SU-DHL-6 (cell line): Measurements from ENCODE around the gene TTLL11.

ENCODE experiments used
- H2AFZ ChIP-seq: fragments of 200-600 bp; sonication (generic); 2 replicates; pipeline ENCODE4 v1.6.1; 2014; ENCODE audit warnings: low read depth, mild to moderate bottlenecking, moderate library complexity, mixed read lengths, antibody characterized with exemption, low read length; ENCODE audit not compliant: severe bottlenecking
- H3F3A ChIP-seq: fragments of 200-600 bp; shearing (Covaris generic); 2 replicates; pipeline ENCODE4 v1.6.0; 2016; ENCODE audit warnings: antibody characterized with exemption, mild to moderate bottlenecking; ENCODE audit not compliant: insufficient read depth
- H3K27ac ChIP-seq: fragments of 200-600 bp; sonication (generic); 2 replicates; pipeline ENCODE4 v1.5.1; 2016; ENCODE audit warnings: low read depth, mild to moderate bottlenecking, low read length, moderate library complexity, mixed read lengths
- H3K27me3 ChIP-seq: fragments of 200-600 bp; sonication (generic), shearing (Covaris generic); 2 replicates; pipeline ENCODE4 v1.6.0; 2014; ENCODE audit warnings: mild to moderate bottlenecking, low read length
- H3K36me3 ChIP-seq: fragments of 200-600 bp; sonication (generic); 2 replicates; pipeline ENCODE4 v1.6.1; 2014; ENCODE audit warnings: mild to moderate bottlenecking, low read length, mixed read lengths
- H3K4me2 ChIP-seq: fragments of 300-600, 200-600 bp; shearing (Covaris generic), sonication (generic); 2 replicates; pipeline ENCODE4 v1.6.0; 2014; ENCODE audit warnings: low read length, low read depth, mild to moderate bottlenecking; ENCODE audit not compliant: poor library complexity, severe bottlenecking
- H3K4me3 ChIP-seq: fragments of 200-600 bp; sonication (generic); 2 replicates; pipeline ENCODE4 v1.5.1; 2014; ENCODE audit warnings: antibody characterized with exemption, low read length, mild to moderate bottlenecking, mixed read lengths; ENCODE audit not compliant: insufficient read depth, poor library complexity, severe bottlenecking
- H3K79me2 ChIP-seq: fragments of 200-600 bp; sonication (generic); 2 replicates; pipeline ENCODE4 v1.6.1; 2014; ENCODE audit warnings: mild to moderate bottlenecking, low read length, moderate library complexity; ENCODE audit not compliant: insufficient read depth
- H3K9ac ChIP-seq: fragments of 200-600 bp; sonication (generic); 2 replicates; pipeline ENCODE4 v1.7.0; 2014; ENCODE audit warnings: mild to moderate bottlenecking, low read length
- H3K9me2 ChIP-seq: fragments of 200-600 bp; sonication (generic); replicated peaks from 2 replicates; pipeline ENCODE4 v1.6.1; 2014; ENCODE audit warnings: low read length; ENCODE audit not compliant: insufficient read depth
- H3K9me3 ChIP-seq: fragments of 200-600 bp; sonication (generic); 2 replicates; pipeline ENCODE4 v1.6.1; 2014; ENCODE audit warnings: low read length, mixed read lengths; ENCODE audit not compliant: insufficient read depth
- H4K20me1 ChIP-seq: fragments of 200-600 bp; sonication (generic); 2 replicates; pipeline ENCODE4 v1.6.1; 2014; ENCODE audit warnings: low read depth, mild to moderate bottlenecking, antibody characterized with exemption, low read length, moderate library complexity, mixed read lengths
- EZH2phosphoT487 ChIP-seq: fragments of 200-600 bp; sonication (generic), shearing (Covaris generic); conservative IDR thresholded peaks from 2 replicates; pipeline ENCODE4 v1.6.1; 2018; ENCODE audit warnings: mild to moderate bottlenecking, antibody characterized with exemption, low read length, moderate library complexity, mixed read lengths
- TF ChIP-seq, protein P1 (sequence below): fragments of 200-600 bp; sonication (generic); IDR thresholded peaks from one replicate; pipeline ENCODE4 v1.5.1; 2017; ENCODE audit warnings: antibody characterized with exemption, mild to moderate bottlenecking, low read length, moderate library complexity; ENCODE audit not compliant: insufficient read depth, poor library complexity, severe bottlenecking

TTLL11 gene

DNA sequence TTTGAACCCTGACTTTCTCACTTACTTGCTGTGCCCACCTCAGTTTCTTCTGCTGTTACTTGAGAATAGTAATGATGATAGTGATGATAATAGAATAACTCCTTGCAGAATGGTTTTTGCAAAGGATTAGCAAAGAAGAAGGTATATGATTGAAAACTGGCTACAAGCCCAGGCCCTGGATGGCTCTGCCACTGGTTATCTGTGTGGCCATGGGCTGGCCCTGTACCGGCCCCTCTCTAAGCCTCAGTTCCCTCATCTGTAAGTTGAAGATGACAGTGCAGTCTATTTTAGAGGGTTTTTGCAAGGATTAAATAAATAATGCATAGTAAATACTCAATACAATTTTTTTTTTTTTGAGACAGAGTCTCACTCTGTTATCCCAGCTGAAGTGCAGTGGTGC lies 6.2 kb downstream of the TTLL11 start:
- Histone ChIP-seq H3K27ac (no peak overlapping the region), H3K79me2 (no peaks in the 10 kb centered on the region)

DNA sequence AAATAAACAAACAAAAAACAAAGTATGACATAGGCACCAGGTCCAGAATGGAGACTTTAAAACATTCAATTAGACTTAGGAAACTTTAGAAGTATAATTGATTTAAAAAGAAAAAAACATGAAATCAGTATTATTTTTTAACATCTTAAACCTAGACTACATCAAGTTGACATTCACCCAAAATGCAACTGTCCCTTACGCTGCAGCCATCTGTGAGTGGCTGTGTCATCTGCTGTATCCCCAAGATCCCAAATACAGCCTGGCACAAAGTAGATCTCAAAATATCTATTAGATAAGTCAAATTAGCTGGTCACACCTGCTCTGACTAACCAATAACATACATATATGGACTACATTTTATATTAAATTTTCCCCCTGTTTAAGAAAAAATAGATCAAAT lies 7.8 kb downstream of the TTLL11 start:
- no peak overlapping the region for H3K9ac ChIP-seq
- no peak overlapping the region for H2AFZ ChIP-seq
- H3K4me2 ChIP-seq: no peak overlapping the region
- no peaks in the 10 kb centered on the region for H3K27me3 ChIP-seq
- H3K79me2 ChIP-seq: no peaks in the 10 kb centered on the region
- no peak for TF ChIP-seq EZH2phosphoT487
- TF ChIP-seq, protein P1, sequence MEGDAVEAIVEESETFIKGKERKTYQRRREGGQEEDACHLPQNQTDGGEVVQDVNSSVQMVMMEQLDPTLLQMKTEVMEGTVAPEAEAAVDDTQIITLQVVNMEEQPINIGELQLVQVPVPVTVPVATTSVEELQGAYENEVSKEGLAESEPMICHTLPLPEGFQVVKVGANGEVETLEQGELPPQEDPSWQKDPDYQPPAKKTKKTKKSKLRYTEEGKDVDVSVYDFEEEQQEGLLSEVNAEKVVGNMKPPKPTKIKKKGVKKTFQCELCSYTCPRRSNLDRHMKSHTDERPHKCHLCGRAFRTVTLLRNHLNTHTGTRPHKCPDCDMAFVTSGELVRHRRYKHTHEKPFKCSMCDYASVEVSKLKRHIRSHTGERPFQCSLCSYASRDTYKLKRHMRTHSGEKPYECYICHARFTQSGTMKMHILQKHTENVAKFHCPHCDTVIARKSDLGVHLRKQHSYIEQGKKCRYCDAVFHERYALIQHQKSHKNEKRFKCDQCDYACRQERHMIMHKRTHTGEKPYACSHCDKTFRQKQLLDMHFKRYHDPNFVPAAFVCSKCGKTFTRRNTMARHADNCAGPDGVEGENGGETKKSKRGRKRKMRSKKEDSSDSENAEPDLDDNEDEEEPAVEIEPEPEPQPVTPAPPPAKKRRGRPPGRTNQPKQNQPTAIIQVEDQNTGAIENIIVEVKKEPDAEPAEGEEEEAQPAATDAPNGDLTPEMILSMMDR: no peak
- no peak overlapping the region for H3K4me3 ChIP-seq
- H3F3A ChIP-seq: no peaks in the 10 kb centered on the region
- no peaks in the 10 kb centered on the region for H4K20me1 ChIP-seq
- H3K9me3 ChIP-seq: no peaks in the 10 kb centered on the region
- no peaks in the 10 kb centered on the region for H3K9me2 ChIP-seq
- no peaks in the 10 kb centered on the region for H3K36me3 ChIP-seq
- H3K27ac ChIP-seq: no peak overlapping the region

More for the DNA sequence above, 6.2 kb downstream of the TTLL11 start:
- H4K20me1 ChIP-seq: no peaks in the 10 kb centered on the region
- H3K4me3 ChIP-seq: no peak overlapping the region
- no peaks in the 10 kb centered on the region for H3K36me3 ChIP-seq
- no peaks in the 10 kb centered on the region for H3K9me3 ChIP-seq
- no peak overlapping the region for H2AFZ ChIP-seq
- no peak overlapping the region for H3K9ac ChIP-seq
- no peaks in the 10 kb centered on the region for H3F3A ChIP-seq
- no peaks in the 10 kb centered on the region for H3K9me2 ChIP-seq
- TF ChIP-seq, protein P1: no peak
- no peak for TF ChIP-seq EZH2phosphoT487
- H3K4me2 ChIP-seq: no peak overlapping the region
- H3K27me3 ChIP-seq: no peaks in the 10 kb centered on the region

DNA sequence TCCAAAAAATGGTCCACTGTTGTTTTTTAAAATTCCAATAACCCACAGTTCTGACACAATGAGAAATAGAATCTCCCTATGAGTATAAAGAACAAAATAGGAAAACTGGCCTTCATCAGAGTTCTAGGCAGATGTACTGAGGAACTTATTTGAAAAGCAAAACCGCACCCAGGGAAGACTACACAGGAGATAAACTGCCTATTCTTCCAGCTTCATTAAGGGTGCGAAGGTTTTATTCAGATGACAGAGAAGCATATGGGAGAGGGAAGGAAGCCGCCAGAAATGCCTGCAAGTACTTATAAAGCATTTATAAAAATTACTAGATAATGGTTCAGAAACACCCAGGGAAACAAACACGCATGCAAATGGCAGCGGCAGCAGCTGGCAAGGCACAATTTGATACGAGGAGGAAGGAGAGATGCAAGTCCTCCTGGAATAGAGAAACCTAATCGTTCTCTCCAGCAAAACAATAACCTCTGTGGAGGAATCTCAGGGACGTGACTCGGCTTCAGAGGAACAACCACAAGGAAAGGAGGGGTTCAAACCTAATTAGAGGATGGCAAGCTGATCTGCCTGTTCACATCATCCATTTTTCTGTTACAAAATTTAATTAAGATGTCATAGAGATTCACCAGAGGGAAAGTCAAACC lies 9.0 kb downstream of the TTLL11 start:
- H3K27ac ChIP-seq: no peak overlapping the region
- H3F3A ChIP-seq: no peaks in the 10 kb centered on the region
- no peaks in the 10 kb centered on the region for H3K27me3 ChIP-seq
- H2AFZ ChIP-seq: no peak overlapping the region
- no peaks in the 10 kb centered on the region for H3K9me2 ChIP-seq
- H3K36me3 ChIP-seq: no peaks in the 10 kb centered on the region
- no peaks in the 10 kb centered on the region for H3K79me2 ChIP-seq
- H3K9ac ChIP-seq: no peak overlapping the region
- H3K9me3 ChIP-seq: no peaks in the 10 kb centered on the region
- no peaks in the 10 kb centered on the region for H4K20me1 ChIP-seq
- H3K4me3 ChIP-seq: no peak overlapping the region
- no peak overlapping the region for H3K4me2 ChIP-seq
- TF ChIP-seq, protein P1: no peak
- no peak for TF ChIP-seq EZH2phosphoT487

DNA sequence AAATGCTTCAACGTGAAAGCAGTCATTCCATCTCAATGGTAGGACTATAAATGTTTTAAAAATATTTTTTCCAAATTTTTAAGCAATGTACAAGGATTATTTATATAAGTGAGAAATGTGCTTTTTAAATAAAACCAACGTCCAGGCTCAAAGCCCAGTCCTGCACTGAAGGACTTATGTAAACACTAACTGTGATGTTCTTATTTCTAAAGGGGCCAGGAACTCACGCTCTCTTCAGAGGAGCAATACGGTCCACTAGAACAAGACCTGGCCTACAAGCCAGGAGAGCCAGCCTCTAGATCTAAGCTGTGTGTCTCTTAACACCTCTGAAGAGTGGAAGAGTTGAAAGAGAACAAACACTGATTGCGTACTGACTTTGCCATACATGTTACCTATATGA lies 12.1 kb downstream of the TTLL11 start:
- Histone ChIP-seq H3K27me3 (no peaks in the 10 kb centered on the region), H3K36me3 (no peaks in the 10 kb centered on the region), H3K27ac (no peak overlapping the region), H3K4me2 (no peak overlapping the region), H4K20me1 (no peaks in the 10 kb centered on the region), H3K9ac (no peak overlapping the region), H2AFZ (no peak overlapping the region), H3K4me3 (no peak overlapping the region), H3F3A (no peaks in the 10 kb centered on the region), H3K9me2 (no peaks in the 10 kb centered on the region), H3K79me2 (no peaks in the 10 kb centered on the region), H3K9me3 (no peaks in the 10 kb centered on the region)
- TF ChIP-seq EZH2phosphoT487: no peak
- TF ChIP-seq, protein P1: no peak
